Neural crest cell (in vitro differentiated cells): ENCODE data around the gene MTMR11. TPM values are rescaled to one million over a fixed set of nuclear protein-coding genes. Genes with fewer than 3 reads are reported as not detected.
A peak's percentile ranks its signal among the peaks of the same experiment; 100 is the strongest.

ENCODE experiments used
- DNase-seq: peaks from one replicate; pipeline ENCODE4 v3.0.0; 2021; ENCODE audit warnings: low read depth, mixed read lengths, low spot score
- H3K27ac Mint-ChIP-seq: one replicate; pipeline ENCODE4 v1.8.0; 2021; ENCODE audit warnings: mild to moderate bottlenecking, mixed read lengths; ENCODE audit not compliant: unreplicated experiment
- H3K27me3 Mint-ChIP-seq: 2 replicates; pipeline ENCODE4 v1.8.0; 2021; ENCODE audit warnings: low read depth, mild to moderate bottlenecking, mixed read lengths
- H3K36me3 Mint-ChIP-seq: 2 replicates; pipeline ENCODE4 v1.8.0; 2021; ENCODE audit warnings: low read depth, mild to moderate bottlenecking, mixed read lengths
- H3K4me1 Mint-ChIP-seq: 2 replicates; pipeline ENCODE4 v1.8.0; 2021; ENCODE audit warnings: mixed read lengths
- H3K4me3 Mint-ChIP-seq: one replicate; pipeline ENCODE4 v1.8.0; 2021; ENCODE audit warnings: mild to moderate bottlenecking, mixed read lengths
- H3K9me3 Mint-ChIP-seq: 2 replicates; pipeline ENCODE4 v1.8.0; 2021; ENCODE audit warnings: mixed read lengths
- CTCF ChIP-seq: fragments of 200-600 bp; sonication (generic); conservative IDR thresholded peaks from 2 replicates; pipeline ENCODE4 v1.5.0; 2021; ENCODE audit warnings: antibody characterized with exemption, mild to moderate bottlenecking
- total RNA-seq: library from RNA; stranded (reverse); gene quantifications from 2 replicates; pipeline ENCODE4 v1.2.1, GENCODE V29; 2021

The MTMR11 gene
- total RNA-seq, 1 donor from 2014 or later: 4.5 TPM

GRCh38 chr1:149885339-149886120 is 51.1 kb downstream of the MTMR11 start:
- Mint-ChIP-seq H3K27ac (no peak overlapping the region), H3K9me3 (no peaks in the 10 kb centered on the region), H3K4me1 (peaks cover 5% of the 10 kb centered on the region), H3K27me3 (no peaks in the 10 kb centered on the region), H3K36me3 (no peaks in the 10 kb centered on the region), H3K4me3 (no peak overlapping the region)
- no peak for TF ChIP-seq CTCF
- DNase-seq: peak; percentile 61

- H3K4me1 Mint-ChIP-seq: peaks cover 1% of the 10 kb centered on the region
- no peaks in the 10 kb centered on the region for H3K36me3 Mint-ChIP-seq
- H3K9me3 Mint-ChIP-seq: no peaks in the 10 kb centered on the region
- H3K4me3 Mint-ChIP-seq: no peak overlapping the region
- no peaks in the 10 kb centered on the region for H3K27me3 Mint-ChIP-seq
- H3K27ac Mint-ChIP-seq: no peak overlapping the region
- no peak for TF ChIP-seq CTCF
- no peak for DNase-seq
Observed at GRCh38 chr1:149884433-149885338, 52.0 kb downstream of the MTMR11 start.

- H3K27ac Mint-ChIP-seq: no peak overlapping the region
- no peaks in the 10 kb centered on the region for H3K36me3 Mint-ChIP-seq
- H3K9me3 Mint-ChIP-seq: no peaks in the 10 kb centered on the region
- no peaks in the 10 kb centered on the region for H3K4me1 Mint-ChIP-seq
- no peak for TF ChIP-seq CTCF
- no peak overlapping the region for H3K4me3 Mint-ChIP-seq
- H3K27me3 Mint-ChIP-seq: no peaks in the 10 kb centered on the region
- DNase-seq: no peak
Observed at GRCh38 chr1:149883598-149884247, 53.0 kb downstream of the MTMR11 start.

GRCh38 chr1:149881876-149882275 is 54.8 kb downstream of the MTMR11 start:
- no peak for DNase-seq
- H3K36me3 Mint-ChIP-seq: no peaks in the 10 kb centered on the region
- H3K4me1 Mint-ChIP-seq: no peaks in the 10 kb centered on the region
- TF ChIP-seq CTCF: no peak
- no peak overlapping the region for H3K27ac Mint-ChIP-seq
- no peaks in the 10 kb centered on the region for H3K27me3 Mint-ChIP-seq
- peak overlapping the region; percentile 41 for H3K4me3 Mint-ChIP-seq
- H3K9me3 Mint-ChIP-seq: no peaks in the 10 kb centered on the region

GRCh38 chr1:149879556-149879955 is 57.1 kb downstream of the MTMR11 start:
- no peak for DNase-seq
- H3K27me3 Mint-ChIP-seq: no peaks in the 10 kb centered on the region
- no peaks in the 10 kb centered on the region for H3K36me3 Mint-ChIP-seq
- no peak overlapping the region for H3K27ac Mint-ChIP-seq
- TF ChIP-seq CTCF: no peak
- no peak overlapping the region for H3K4me3 Mint-ChIP-seq
- no peaks in the 10 kb centered on the region for H3K9me3 Mint-ChIP-seq
- no peaks in the 10 kb centered on the region for H3K4me1 Mint-ChIP-seq
